NCI-H1092 (cell line): ENCODE measurements around the gene STARD10.

Experiments
- DNase-seq: peaks from one replicate; lab custom pipeline; 2025; lab: John Stamatoyannopoulos, UW

Gene STARD10

GRCh38 chr11:72724851-72725723 lies 68.8 kb downstream of the STARD10 start:
- DNase-seq: peak; percentile 91

DNA sequence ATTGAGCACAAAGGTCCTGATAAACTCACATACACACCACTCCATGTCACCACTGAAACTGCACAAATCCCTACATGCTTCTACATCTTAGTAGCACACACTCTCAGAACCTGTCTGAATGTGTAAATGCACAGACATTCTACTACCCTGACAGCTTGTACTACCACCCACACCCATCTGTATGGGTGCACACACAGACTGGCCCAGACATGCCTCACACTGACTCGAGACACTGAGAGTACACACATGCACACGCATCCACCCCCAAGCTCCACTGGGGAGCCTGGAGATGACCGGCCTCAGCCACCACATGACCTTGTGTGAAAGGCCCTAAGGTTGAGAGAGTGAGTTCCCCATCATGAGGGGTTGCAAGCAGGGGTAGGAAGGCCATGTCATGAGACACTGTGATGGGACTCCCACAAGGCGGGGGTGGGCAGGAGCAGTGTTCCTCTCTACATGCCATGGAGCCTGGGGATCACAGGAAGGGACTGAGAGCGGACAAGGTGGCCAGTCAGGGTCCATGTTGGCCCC lies 69.8 kb downstream of the STARD10 start:
- no peak for DNase-seq

DNA sequence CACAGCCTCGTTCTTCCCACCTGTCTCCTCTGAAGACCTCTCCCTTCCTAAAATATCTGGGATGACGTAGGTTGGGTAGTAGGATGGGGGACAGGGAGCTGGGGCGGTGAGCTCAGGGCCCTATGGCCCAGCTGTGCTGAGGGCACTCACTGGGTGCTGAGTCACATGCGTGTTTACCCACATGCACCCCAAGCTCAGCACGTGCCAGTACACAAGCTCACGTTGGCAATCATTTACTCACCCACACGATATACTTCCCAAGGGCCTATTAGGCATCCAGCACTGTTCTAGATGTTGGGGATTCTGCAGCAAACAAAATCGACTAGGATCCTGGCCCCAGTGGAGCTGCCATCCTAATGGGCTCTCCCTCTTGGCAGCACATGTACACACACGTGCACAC lies 70.3 kb downstream of the STARD10 start:
- DNase-seq: no peak

DNA sequence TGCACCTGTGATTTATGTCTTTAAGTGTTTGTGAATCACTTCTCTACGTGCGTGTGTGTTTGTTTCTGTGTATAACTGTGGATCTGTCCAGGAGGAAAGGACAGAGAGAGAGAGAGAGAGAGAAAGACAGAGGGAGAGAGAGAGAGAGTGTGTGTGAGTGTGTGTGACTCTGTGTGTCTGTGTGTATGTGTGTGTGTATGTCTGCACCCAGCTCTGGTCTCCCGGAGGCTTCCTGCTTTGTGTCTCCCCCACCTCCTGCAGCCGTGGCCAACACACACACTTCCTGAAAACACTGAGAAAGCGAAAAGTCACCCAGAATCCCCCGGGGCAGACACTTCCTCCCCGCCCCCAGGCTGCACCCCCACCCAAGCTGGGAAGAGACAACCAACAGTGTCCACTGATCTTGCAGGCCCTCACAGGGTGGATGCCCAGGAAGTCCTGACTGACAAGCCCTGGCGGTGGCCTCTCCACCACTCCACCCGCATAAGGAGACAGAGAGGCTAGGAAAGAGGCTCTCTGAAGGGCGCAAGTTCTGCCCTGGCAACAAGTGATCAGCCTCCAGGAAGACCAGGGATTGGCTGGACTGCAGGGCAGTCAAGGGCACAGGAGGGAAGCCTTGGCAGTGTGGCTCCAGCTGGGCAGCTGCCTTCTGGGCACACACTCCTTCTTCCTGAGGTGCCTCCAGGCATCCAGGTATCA lies 71.6 kb downstream of the STARD10 start:
- DNase-seq: peak; percentile 92

DNA sequence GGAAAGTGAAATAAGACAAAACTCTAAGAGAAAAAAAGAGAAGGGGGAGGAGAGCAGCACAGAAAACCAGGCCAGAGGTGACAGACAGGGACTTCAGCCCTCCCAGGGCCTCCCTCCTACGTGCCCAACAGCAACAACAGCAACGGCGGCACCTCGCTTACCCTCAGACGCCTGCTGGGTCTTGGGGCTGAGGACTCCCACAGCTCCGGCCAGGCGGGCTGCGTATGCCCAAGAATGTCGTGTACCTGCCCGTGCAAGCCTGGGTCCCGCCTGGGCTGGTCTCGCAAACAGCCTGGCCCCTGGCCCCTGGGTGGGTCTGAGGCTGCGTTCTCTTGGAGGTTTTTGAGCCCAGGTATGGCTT lies 72.2 kb downstream of the STARD10 start:
- DNase-seq: no peak

- DNase-seq: no peak
These were observed 72.6 kb downstream of the STARD10 start for GRCh38 chr11:72721276-72721675.

GRCh38 chr11:72720784-72721183 lies 73.1 kb downstream of the STARD10 start:
- no peak for DNase-seq

DNA sequence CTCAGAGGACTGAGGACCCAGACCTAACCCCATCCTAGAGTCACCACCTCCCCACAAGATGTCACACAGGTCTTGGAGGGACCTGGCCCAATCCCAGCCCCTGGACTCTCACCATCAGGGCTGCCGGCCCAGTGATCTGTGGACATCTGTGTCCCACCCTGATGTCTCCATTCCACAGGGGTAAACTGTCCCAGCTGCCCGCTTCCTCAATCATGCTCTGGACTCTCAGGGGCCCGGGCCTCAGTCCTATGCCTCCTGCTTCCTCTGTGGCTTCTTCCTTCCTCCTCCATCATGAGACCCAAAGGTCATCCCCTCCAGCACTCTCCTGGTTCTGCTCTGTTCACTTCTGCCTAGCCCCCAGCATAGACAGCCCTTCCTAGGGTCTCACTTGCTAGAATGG lies 73.8 kb downstream of the STARD10 start:
- no peak for DNase-seq

- no peak for DNase-seq
These were observed 74.3 kb downstream of the STARD10 start for GRCh38 chr11:72719551-72719950.

DNA sequence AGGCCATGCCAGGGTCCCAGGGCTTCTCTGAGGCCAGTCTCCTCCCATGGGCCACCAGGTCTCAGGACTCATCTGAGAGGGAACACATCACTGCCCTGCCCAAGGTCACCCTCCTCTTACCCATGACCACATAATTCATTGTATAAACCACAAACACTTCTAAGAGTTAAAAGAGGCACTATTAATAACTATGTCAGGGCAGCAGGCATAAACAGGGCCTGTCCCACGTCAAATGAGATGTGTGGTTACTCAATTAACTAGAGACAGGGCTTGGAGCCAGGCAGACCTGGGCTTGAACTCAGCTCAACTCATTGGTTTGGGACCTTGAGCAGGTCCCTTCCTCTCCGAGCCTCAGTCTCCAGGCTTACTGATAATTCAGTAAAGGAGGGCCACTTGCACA lies 74.7 kb downstream of the STARD10 start:
- no peak for DNase-seq

DNA sequence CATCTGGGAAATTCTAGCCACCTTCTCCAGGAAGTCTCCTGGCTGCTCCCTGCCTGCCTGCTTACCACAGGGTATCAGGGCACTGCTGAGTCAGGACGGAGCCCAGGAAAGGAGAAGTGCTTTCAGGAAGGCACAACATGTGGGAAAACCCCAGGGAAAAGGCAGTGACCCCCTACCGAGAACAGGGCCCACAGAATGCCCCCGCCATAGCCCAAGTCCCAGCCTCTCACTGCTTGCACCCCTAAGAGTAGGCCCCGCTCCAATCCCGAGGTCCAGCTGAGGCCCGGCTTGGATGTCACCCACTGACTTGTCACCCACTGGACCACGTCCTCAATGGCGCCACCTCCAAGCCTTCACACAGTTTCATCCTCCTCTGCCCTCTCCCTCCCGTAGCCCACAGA lies 75.7 kb downstream of the STARD10 start:
- DNase-seq: no peak

GRCh38 chr11:72716788-72717435 lies 76.9 kb downstream of the STARD10 start:
- no peak for DNase-seq

GRCh38 chr11:72716290-72716689 lies 77.6 kb downstream of the STARD10 start:
- DNase-seq: no peak

DNA sequence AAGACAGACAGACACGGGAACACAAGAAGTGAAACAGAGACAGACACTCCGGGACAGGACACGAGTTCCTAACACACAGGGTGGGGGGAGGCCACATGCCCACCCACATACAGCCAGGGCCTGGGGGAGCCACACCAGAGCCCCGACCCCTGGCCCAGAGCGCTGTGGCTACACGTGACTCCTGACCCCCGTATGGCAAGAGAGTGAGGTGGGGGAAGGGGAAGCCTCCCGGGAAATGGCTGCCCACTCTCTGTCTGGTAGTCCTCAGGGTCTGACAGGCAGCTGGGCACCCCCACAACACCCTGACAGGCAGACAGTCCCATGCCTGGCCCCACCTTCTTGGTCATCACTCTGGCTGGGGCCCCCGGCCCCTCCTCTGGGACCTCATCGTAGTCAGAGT lies 81.0 kb downstream of the STARD10 start:
- DNase-seq: no peak

- DNase-seq: no peak
These were observed 81.6 kb downstream of the STARD10 start for GRCh38 chr11:72712168-72712751.

GRCh38 chr11:72711141-72711540 lies 82.7 kb downstream of the STARD10 start:
- no peak for DNase-seq

GRCh38 chr11:72710278-72710677 lies 83.6 kb downstream of the STARD10 start:
- no peak for DNase-seq

DNA sequence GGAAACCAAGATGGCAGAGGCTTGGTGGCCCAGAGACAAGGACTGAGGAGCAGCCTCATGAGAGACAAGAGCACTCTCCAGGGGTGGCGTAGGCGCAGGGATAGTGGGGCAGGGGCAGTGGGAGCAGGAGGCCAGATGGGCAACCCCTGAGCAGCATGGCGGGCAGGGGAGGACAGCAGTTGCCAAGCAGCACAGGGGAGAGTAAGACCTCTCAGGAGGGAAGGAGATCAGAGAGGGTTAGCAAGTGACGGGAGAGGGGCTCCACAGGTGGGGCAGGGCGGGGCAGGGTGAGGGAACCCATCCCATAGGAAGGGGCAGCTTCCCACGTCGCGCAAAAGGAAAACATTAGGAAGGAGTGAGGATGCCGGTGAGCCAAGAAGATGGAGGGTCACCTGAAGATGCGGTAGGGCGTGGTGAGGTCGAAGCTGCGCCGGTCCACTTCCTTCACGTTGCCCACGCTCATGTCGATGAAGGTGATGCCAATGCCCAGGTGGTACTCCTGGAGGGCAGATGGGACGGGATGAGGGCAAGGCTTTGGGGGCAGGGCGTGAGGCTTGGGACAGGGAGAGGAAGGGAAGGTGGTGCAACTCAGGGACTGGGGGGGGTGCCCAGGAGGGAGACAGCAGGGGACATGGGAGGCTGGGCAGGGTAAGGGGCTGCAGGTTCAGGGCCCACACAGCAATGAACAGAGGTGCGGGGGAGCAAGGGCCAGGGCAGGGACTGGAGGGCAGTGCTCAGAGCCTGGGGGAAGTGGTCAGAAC lies 84.2 kb downstream of the STARD10 start:
- no peak for DNase-seq

GRCh38 chr11:72707032-72707431 lies 86.8 kb downstream of the STARD10 start:
- DNase-seq: no peak

DNA sequence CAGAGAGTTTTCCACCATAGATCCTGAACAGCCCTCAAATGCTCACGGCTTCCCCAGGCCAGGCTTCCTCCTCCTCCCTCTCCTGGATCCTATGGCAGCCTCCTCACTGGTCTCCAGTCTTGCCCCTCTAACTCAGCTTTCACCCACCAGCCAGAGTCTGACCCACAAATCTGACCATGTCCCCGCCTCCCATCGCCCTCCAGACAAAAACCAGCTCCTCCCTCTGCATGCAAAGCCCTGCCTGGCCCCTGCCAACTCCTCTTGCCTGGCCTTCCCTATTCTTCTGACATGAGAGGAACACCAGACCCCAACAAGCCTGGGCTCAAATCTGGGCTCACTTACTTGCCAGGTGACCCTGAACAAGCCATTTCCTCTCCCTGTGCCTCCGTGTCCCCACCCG lies 87.3 kb downstream of the STARD10 start:
- no peak for DNase-seq
